GM19239 (cell line): ENCODE measurements around the gene ELOVL5.
"Not testable (repeated sequence)": the region's sequence is repeated elsewhere in the genome, so short reads cannot be mapped to it uniquely, and the experiment has no call there.

Source experiments
- DNase-seq: peaks from one replicate; pipeline ENCODE4 v3.0.0; 2011; ENCODE audit warnings: low spot score; ENCODE audit not compliant: insufficient read length
- FAIRE-seq: peaks from 2 replicates; lab custom pipeline; 2011; peaks lifted over from hg19 to GRCh38; lab: Jason Lieb, UNC

The ELOVL5 gene

GRCh38 chr6:53348371-53349208 lies at the start of gene ELOVL5:
TSS of gene ELOVL5 (minus strand) at chr6:53348950. CDS start at chr6:53295699, 53,251 bp downstream.
- DNase-seq (peak; percentile 44), FAIRE-seq (peak; percentile 88)

GRCh38 chr6:53397283-53397682 lies 48.5 kb upstream of the ELOVL5 start:
- DNase-seq (no peak), FAIRE-seq (no peak)

- FAIRE-seq (no peak), DNase-seq (no peak)
Measured at GRCh38 chr6:53395986-53396385, 47.2 kb upstream of the ELOVL5 start.

GRCh38 chr6:53394704-53395103 lies 46.0 kb upstream of the ELOVL5 start:
- DNase-seq (no peak), FAIRE-seq (no peak)

- no peak for FAIRE-seq
- no peak for DNase-seq
Measured at GRCh38 chr6:53391170-53391569, 42.4 kb upstream of the ELOVL5 start.

GRCh38 chr6:53390010-53390409 lies 41.3 kb upstream of the ELOVL5 start:
- DNase-seq (no peak), FAIRE-seq (no peak)

- FAIRE-seq, DNase-seq: not testable (repeated sequence)
Measured at GRCh38 chr6:53388615-53389014, 39.9 kb upstream of the ELOVL5 start.

GRCh38 chr6:53382421-53382820 lies 33.7 kb upstream of the ELOVL5 start:
- no peak for FAIRE-seq
- DNase-seq: no peak

- FAIRE-seq: no peak
- no peak for DNase-seq
Measured at GRCh38 chr6:53378208-53378607, 29.5 kb upstream of the ELOVL5 start.

- FAIRE-seq (no peak), DNase-seq (no peak)
Measured at GRCh38 chr6:53377793-53378192, 29.0 kb upstream of the ELOVL5 start.

GRCh38 chr6:53377289-53377688 lies 28.5 kb upstream of the ELOVL5 start:
- no peak for FAIRE-seq
- DNase-seq: no peak

GRCh38 chr6:53376661-53377226 lies 28.0 kb upstream of the ELOVL5 start:
- FAIRE-seq (no peak), DNase-seq (no peak)

GRCh38 chr6:53375847-53376246 lies 27.1 kb upstream of the ELOVL5 start:
- FAIRE-seq (no peak), DNase-seq (no peak)

- FAIRE-seq (no peak), DNase-seq (no peak)
Measured at GRCh38 chr6:53373638-53374037, 24.9 kb upstream of the ELOVL5 start.

- DNase-seq (no peak), FAIRE-seq (no peak)
Measured at GRCh38 chr6:53369876-53370515, 21.2 kb upstream of the ELOVL5 start.

GRCh38 chr6:53369051-53369450 lies 20.3 kb upstream of the ELOVL5 start:
- no peak for DNase-seq

GRCh38 chr6:53366128-53366641 lies 17.4 kb upstream of the ELOVL5 start:
- FAIRE-seq (no peak), DNase-seq (no peak)

More at GRCh38 chr6:53369051-53369450, 20.3 kb upstream of the ELOVL5 start:
- no peak for FAIRE-seq

GRCh38 chr6:53363341-53364079 lies 14.8 kb upstream of the ELOVL5 start:
- FAIRE-seq: no peak
- no peak for DNase-seq

GRCh38 chr6:53361549-53362031 lies 12.8 kb upstream of the ELOVL5 start:
- DNase-seq: peak; percentile 28
- FAIRE-seq: no peak
